CD4-positive, alpha-beta T cell treated with Interleukin-17A for 1 hour (primary cell): Measurements from ENCODE around the gene ZNF45.
"Not testable (repeated sequence)": the region's sequence is repeated elsewhere in the genome, so short reads cannot be mapped to it uniquely, and the experiment has no call there.

Experiments used
- DNase-seq: peaks from one replicate; pipeline ENCODE4 v3.0.0-alpha.2; 2020

The ZNF45 gene

DNA sequence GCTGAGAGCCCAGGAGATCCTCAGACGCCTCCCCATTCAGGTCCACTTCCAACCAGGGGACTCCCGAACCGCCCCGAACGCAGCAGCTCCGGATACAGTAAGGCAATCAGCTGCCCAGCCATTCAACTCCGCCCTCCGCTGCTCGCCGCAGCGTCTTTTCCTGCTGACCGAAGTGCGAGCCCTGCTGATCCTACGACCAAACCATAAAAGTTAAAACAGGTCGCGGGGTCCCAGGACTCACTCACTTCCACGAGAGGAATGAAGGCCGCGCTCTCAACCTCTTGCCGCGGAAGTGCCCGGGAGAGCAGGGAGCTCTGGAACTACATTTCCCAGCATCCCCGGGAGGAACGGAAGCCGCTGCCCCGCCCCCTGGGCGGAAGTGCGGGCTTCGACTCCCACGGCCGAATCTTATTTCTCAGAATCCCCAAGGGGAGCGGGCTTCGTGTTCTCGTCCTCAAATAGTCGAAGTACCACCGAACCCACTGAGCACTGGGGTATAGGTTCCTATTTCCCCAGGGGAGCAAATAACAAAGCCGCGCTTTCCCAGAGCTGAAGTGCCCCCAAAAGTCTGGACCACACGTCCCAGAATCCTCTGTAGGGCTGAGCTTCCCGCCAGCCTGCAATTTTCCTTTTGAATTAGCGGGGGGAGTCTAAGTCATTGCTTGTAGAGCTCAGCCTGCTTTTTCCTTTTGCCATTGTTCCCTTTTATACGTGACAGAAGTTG lies at the start of gene ZNF45:
TSS of gene ZNF45 (minus strand) at position 298 of the 724 bp plus-strand sequence. CDS start 13,097 bp downstream, outside the sequence.
- peak; percentile 91 for DNase-seq

DNA sequence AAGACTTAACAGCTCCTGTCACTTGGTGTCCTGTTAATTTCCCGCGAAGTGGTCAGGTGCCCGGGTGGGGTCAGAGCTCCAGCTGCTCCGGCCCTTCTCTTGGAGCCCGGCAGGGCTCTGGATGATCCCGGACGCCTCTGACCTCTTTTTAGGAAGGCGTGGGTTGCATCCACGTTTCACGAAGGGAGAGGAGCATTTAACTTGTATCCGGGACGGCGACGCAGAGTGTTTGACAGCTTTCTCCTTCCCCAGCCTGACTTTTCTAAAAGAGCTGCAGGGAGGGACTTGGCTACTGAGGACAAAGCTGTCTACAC lies 49.6 kb upstream of the ZNF45 start:
- no peak for DNase-seq

DNA sequence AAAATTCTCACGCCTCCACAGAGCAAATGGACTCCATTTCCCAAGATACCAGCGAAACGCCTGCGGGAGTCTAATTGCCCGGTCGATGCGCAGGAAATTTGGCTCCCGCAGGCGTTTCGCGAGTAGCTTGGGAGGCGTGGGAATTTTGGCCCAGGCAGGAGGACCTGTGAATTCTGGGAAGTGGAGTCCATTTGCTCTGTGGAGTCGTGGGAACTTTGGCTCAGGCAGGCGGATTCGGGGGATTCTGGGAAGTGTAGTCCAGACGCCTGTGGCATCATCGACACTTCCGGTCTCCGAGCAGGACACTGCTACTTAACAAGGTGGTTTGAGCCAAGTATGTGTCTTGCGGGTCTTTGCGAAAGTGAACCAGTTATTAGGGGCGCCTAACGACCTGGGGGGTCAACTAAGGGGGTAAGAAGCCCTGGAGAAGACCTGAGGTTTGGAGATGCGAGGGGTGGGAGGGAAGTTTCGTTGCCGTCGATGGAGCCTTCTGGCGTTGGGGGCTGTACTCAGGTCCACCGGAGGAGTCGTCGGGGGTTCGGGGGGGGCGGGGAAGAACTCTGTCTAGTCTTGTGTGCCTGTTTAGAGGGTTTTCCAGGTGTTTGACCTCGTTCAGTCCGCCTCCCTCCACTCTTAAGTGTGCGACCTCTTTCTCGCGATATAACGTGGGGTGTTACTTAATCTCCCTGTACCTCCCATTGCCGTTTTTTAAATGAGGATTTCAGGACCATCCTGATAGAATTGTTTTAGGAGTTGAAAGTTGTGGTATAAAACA lies 49.0 kb upstream of the ZNF45 start, which contains the start of gene ZNF155:
TSS of gene ZNF155 (plus strand) at position 277 of the 775 bp plus-strand sequence. CDS start 4,356 bp downstream, outside the sequence.
- peak; percentile 86 for DNase-seq

DNA sequence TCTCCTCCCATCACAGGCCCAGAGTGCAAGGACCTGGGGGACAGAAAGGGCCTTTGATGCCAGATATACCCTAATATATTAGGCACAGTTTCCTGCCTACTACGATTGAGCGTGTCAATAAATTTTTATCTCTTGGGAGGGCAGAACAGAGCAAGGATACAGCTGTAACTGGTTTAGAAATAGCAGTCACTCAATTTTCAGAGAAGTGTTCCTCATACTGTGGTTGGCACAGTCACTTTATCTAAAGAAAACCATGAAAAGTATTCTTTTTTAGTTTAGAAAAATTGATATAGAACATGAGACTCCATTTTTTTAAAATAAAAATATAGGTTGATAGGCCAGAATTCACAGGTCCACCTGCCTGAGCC lies 48.4 kb upstream of the ZNF45 start:
- DNase-seq, result no peak

DNA sequence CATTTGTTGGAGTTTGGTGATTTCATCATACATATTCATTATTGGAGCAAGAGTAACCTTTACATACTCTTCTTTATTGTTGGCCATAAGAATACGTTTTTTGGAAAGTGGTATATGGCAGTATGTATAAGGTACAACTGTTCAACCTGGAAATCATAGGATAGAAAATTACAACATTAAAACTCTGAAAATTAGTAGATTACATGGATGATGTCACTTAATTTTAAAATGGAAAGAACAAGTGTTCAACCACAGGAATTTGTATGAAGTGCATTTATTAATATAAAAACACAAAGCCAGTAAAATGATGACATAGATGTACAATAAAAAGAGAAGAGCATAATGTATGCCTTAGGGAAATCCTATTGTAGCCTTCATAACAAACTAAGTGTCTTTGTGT lies 41.6 kb upstream of the ZNF45 start:
- DNase-seq, result no peak

DNA sequence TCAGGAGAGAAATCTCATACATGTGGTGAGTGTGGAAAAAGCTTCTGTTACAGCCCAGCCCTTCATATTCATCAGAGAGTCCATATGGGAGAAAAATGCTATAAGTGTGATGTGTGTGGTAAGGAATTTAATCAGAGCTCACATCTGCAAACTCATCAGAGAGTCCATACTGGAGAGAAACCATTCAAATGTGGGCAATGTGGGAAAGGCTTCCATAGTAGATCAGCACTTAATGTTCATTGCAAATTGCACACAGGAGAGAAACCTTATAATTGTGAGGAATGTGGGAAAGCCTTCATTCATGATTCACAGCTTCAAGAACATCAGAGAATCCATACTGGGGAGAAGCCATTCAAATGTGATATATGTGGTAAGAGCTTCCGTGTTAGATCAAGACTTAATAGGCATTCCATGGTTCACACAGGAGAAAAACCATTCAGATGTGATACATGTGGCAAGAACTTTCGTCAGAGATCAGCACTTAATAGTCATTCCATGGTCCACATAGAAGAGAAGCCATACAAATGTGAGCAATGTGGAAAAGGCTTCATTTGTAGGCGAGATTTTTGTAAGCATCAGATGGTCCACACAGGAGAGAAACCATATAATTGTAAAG lies 31.1 kb upstream of the ZNF45 start:
- no peak for DNase-seq

DNA sequence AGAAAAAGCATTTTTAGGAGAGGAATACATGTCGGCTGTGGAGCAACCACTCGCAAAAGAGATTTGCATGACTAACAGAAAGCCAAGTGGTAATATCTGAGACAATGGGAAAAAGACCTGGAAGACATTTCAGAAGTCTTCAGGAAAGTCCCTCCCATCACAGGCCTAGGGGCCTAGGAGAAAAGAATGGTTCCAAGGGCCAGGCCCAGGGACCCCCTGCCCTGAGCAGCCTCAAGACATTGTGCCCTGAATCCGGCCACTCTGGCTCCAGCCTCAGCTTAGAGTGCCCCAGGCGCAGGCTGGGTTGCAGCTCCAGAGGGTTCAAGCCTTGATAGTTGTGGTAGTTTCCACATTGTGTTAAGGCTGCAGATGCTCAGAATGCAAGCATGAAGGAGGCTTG lies 25.3 kb upstream of the ZNF45 start:
- DNase-seq, result no peak

DNA sequence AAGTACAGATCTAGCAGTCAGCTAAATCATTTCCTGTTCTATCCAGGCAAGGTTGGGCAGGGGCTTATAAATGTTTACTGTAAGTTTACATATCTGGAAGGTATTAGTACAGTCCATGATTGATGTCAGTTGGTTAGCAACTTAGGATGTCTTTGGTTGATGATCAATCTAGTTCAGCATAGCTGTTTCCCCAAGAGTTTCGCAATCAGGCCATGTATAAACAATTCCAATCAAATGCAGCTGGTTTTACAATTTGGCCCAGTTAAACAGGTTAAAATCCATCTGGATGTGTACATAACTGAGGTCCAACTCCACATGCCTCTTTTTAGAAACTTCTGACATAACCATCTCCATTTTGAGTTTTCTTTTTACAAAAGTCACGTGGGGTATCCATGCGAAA lies 22.8 kb upstream of the ZNF45 start:
- DNase-seq, result no peak

DNA sequence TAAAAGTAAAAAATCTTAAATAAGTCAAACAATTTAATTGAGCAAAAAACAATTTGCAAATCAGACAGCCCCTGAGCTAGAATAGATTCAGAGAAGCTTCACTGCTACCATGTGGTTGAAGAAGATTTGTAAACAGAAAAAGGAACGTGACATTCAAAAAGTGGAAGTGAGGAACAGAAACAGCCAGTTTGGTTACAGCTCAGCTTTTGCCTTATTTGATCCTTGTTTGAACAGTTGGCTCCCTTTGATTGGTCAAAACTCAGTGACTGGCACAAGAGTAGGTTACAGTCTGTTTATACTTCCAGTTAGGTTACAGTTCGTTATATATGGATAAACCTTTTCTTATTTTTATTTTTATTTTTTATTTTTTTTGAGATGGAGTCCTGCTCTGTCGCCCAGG lies 21.7 kb upstream of the ZNF45 start:
- DNase-seq, result no peak

DNA sequence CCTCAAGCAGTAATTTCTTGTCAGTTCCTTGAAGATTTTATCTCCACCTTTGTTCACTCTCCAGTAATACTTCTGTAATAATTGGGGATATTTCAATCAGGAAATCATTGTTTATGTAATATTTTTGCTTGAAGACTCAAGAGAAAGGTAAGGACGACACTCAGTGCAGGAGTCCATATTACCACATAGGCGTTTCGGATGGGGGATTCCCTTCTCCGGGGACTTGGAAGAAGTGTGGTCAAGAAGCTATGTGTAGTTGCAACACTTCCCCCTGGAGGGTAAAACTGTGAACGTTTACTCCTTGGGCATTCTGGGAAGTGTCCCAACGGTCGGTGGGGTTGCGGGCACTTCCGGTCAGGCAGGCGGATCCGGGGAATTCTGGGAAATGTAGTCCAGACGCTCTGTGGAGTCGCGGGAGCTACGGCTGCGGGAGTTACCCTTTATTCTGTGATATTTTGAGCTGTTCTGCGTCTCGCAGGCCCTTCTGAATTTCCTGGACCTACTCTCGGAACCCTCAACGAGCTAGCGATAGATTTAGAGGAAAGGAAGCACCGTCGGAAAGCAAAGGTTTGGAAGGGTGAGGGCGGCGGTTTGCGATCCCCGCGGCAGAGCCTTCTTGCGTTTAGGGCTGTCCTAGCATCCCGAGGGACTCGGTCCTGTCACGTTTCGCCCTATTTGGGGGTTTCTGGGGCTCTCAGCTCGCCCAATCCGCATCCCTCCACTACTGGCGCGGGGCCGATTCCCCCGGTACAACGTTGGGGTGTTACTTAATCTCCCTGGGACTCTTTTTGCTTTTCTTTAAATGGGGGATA lies 16.0 kb upstream of the ZNF45 start, which contains the start of gene ZNF221:
TSS of gene ZNF221 (plus strand) at position 395 of the 812 bp plus-strand sequence. CDS start 11,499 bp downstream, outside the sequence.
- peak; percentile 81 for DNase-seq

DNA sequence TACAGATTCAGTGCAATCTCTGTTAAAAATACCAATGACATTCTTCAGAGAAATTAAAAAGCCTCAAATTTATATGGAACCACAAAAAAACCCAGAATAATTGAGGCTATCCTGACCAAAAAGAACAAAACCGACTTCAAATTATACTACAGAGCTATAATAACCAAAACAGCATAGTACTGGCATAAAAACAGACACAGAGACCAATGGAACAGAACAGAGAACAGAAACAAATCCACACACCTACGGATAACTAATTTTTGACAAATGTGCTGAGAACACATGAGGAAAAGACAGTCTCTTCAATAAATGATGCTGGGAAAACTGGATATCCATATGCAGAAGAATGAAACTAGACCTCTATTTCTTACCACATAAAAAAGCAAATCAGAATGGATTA lies 14.7 kb upstream of the ZNF45 start:
- not testable (repeated sequence) for DNase-seq

DNA sequence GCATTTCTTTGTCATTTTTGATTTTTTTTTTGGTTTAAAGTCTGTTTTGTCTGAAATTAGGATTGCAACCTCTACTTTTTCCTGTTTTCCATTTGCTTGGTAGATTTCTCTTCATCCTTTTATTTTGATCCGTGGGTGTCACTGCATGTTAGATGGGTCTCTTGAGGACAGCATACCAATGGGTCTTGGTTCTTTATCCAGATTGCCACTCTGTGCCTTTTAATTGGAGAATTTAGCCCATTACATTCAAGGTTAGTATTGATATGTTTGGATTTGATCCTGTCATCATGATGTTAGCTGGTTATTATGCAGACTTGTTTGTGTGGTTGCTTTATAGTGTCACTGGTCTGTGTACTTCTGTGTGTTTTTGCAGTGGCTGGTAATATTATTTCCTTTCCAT lies 12.3 kb upstream of the ZNF45 start:
- not testable (repeated sequence) for DNase-seq

DNA sequence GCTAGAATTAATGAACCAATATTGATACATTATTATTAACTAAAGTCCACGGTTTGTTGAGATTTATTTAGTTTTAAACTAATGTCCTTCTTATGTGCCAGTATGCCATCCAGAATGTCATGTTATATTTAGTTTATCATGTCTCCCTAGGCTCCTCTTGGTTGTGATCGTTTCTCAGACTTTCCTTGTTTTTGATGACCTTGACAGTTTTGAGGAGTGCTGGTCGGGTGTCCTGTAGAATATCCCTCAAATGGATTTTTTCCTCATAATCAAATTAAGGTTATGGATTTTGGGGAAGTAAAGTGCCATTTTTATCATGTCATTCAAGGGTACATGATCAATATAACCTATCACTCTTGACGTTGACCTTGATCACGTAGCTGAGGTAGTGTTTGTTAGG lies 6.1 kb upstream of the ZNF45 start:
- DNase-seq, result no peak

DNA sequence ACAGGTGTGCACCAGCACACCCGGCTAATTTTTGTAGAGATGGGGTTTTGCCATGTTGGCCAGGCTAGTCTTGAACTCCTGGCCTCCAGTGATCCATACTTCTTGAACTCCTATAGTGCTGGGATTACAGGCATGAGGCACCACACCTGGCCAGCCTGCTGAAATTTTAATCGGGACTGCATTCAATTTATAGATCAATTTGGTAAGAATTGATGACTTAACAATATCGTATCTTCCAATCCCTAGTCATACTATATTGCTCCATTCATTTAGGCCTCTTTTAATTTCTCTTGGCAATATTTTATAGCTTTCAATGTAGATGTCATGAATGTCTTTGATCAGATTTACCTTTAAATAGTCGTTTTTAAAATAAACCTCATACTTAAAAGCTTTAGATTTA lies 5.6 kb upstream of the ZNF45 start:
- DNase-seq, result no peak

DNA sequence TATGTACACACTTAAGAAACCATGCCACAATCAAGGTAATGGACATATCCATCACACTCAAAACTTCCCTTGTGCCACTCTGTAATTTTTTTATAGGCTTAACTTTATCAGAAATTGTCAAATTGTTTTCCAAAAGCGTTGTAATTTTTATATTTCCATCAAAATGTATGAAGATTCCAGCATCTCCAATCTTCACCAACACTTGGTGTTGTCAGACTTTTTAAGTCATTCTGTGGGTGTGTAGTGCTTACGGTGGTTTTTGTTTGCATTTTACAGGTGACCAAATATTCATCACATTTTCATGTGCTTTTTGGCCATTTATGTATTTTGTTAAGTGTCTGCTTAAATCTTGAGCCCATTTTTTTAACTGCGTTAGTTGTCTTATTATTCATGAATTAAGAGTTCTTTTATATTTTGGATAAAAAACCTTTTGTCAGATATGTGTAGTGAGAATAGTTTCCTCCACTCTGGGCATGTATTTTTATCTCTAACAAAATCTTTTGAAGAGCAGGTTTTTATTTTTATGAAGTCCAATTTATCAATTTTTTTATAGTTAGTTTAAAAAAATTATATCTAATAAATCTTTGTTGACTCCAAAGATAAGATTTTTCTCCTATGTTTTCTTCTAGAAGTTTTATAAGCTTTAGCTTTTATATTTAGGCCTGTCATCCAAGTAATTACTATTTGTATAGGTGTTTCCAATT lies 4.6 kb upstream of the ZNF45 start:
- no peak for DNase-seq

DNA sequence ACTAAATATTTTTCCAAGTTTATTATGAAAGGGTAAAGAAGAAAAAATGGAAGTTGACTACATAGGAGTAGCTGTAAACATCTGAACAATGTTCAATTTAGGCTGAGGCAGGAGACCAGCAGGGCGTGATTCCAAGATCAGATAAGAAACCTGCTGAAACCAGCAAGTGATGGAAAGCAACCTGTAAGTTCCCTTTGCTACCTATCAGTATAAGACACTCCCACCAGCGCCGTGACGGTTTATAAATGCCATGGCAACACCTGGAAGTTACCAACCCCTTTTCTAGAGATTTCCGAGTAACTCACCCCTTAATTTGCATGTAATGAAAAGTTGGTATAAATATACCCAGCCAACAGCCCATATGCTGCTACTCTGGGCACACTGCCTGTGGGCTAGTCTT lies 1.1 kb upstream of the ZNF45 start:
- DNase-seq, result peak; percentile 5

DNA sequence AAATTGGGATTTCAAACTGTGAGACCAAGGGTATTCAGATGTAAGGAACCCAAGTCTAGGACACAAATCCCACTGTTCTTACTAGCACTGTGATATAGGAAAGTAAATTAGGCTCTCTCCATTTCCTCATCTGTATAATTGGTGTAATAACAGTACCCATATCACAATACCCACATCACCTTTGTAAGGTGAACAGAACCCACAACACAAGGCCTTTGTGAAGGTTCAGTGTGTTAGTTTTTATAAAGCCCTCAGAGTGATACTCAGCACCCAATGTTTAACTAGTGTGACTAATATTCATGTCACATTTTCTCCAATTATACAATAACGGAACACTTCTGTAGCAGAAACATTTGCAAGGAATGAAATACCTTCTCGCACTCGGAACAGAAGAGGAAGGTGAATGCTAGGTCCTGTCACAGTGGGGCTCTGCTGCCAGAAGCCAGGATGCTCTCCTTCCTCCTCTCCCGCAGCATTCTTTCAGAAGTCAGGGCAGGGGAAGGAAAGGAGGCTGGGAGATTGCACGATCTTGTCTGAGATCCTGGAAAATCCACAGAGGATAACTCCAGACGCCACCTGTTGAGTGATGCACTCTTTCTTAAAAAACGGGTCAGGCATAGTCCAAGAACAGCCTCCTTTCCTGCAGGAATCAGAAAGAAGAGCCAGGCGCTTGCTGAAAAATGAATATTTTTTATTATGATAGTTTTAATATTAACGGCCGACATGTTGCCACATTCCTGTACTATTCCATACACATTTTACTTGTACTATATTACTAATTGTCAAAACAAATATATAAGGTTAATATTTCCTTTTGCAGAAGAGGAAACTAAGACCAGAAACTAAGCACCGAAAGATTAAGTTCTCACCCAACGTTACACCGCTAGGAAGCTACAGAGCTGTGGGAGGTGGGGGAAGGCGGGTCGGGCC lies 762 bp downstream of the ZNF45 start:
- no peak for DNase-seq

DNA sequence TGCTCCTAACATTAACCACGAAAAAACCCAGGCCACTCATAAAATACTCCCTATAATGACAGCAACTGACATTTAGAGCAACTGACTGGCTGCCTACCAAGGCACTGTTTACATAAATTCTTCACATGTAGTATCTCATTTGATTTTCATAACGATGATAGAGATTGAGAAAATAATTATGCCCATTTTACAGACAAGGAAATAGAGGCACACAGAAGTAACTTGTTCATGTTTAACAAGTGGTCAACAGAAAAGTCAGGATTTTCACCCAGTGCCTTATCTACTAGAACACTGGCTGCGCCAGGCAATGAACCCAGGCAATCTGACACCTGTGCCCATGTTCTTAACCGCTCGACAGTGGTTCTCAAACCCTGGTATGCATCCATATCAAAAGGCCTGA lies 6.3 kb downstream of the ZNF45 start:
- DNase-seq, result no peak

DNA sequence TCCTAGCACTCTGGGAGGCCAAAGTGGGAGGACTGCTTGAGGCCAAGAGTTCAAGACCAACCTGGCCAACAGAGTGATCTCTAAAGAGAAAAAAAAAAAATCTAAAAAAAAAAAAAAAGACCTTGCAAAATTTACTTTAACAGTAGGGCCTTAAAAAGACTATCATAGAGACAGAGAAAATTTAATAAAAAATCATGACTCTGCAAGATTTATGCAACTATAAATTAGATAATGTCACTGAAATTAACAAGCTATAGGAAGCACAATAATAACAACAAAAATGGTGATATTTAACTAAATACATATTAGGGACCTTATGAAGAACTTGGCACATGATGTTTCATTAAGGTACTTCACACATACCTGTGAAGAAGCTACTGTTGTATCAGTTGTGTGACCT lies 11.2 kb downstream of the ZNF45 start:
- DNase-seq, result no peak

DNA sequence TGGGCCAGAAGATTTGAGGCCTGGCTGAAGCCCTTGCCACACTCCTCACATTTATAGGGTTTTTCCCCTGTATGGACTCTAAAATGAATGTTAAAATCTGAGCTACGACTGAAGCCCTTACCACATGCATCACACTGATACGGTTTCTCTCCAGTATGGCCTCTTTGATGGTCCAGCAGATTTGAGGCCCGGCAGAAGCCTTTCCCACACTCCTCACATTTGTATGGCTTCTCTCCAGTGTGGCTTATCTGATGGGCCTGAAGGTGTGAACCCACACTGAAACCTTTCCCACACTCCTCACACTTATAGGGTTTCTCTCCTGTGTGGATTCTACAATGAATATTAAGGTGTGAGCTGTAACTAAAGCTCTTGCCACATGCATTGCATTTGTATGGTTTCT lies 21.0 kb downstream of the ZNF45 start:
- no peak for DNase-seq

DNA sequence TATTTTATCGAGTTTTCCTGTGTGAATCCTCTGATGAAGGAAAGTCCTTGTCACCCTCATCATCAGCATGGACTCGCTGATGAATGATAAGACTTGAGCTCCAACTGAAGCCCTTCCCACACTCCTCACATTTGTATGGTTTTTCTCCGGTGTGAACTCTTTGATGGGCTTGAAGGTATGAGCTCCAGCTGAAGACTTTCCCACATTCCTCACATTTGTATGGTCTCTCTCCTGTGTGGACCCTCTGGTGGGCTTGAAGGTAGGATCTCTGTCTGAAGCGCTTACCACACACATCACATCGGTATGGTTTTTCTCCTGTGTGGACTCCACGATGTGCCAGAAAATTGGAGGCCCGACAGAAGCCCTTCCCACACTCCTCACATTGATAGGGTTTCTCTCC lies 21.7 kb downstream of the ZNF45 start:
- no peak for DNase-seq
